Stimulated activated CD8-positive, alpha-beta memory T cell treated with anti-CD3 and anti-CD28 coated beads, Interleukin-12 subunit alpha, Interleukin-12 subunit beta, amount 100 ng/mL, for 24 hours (primary cell): ENCODE results near the gene GALNTL6.
"Not testable (repeated sequence)": the region's sequence is repeated elsewhere in the genome, so short reads cannot be mapped to it uniquely, and the experiment has no call there.

ENCODE experiments used
- DNase-seq: peaks from one replicate; pipeline ENCODE4 v3.0.0-alpha.2; 2020; ENCODE audit errors: extremely low read depth

GALNTL6 gene

DNA sequence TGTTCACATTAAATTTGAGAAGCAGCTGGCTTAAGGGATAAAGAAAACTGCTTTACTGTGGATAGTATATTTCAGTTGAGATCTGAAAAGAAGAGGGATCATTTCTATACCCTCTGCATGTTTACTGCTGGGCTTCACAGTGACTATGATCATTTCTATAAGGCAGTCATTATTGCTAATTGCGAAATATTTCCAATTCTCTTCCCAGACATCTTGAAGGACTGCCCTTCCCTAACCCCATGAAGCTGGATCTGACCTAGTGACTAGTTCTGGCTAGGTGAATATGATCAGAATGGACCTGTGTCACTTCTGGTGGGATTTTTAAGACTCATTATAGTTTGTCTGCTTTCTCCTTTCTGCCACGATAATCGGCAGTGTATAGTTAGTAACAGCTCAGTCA is 848.9 kb downstream of the GALNTL6 start:
- no peak for DNase-seq

DNA sequence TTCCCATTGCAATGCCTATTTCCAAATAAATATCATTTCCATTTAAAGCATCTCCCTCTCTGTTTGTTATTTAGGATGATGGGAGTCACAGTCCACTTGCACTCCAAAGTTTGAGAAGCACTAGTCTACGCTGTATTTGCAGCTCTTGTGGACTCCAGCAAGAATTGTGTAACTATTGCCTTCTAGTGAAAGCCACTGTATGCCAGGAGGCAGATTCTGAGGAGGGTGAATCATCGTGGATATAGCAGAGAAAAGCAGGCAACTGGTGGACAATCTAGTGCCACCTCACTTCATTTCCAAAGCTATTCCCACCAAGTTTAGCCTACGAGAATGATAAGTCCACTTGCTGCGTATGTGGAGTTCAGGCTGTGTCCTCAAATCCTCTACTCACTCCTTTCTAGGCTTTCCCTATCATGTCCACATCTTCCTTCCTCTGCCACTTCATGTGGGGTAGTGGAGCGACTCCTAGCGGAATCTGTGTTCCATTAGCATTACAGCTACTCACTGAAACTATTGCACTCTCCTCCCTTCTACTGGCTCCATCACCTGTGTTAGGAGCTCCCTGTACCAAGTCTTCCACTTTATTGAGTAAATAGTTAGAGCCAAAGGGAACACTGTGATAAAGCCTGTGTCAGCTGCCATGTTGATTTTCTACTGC is 853.6 kb downstream of the GALNTL6 start:
- DNase-seq = no peak

DNA sequence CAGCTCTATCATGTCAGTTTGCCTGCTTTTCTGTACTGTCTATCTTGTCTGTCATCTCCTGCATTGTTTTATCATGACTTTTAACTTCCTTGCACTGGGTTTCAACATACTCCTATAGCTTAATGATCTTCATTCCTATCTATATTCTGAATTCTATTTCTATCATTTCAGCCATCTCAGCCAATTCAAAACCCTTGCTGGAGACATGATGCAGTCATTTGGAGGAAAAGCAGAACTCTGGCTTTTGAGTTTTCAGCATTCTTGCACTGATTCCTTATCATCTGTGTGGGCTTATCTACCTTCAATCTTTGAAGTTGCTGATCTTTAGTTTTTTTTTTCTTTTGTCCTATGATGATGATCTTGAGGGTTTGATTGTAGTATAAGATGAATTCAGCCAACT is 861.6 kb downstream of the GALNTL6 start:
- no peak for DNase-seq

DNA sequence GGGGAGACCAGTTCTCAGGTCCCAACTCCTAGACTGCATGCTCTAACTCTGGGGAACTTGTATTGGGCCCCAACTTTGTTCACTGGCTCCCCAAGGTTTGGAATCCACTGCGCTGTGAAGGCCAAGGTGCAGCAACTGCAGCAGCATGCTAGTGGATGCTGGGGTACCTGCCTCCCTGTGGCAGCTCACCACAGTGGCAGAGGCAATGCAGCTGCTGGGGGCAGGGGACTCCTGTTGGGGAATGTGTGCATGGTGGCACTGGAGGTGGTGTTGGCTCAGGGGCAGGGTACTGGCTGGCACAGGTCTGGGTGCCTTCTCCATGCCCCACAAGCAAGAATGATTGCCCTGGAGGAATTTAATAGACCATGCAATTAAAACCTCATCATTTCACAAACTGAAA is 862.0 kb downstream of the GALNTL6 start:
- DNase-seq = no peak

DNA sequence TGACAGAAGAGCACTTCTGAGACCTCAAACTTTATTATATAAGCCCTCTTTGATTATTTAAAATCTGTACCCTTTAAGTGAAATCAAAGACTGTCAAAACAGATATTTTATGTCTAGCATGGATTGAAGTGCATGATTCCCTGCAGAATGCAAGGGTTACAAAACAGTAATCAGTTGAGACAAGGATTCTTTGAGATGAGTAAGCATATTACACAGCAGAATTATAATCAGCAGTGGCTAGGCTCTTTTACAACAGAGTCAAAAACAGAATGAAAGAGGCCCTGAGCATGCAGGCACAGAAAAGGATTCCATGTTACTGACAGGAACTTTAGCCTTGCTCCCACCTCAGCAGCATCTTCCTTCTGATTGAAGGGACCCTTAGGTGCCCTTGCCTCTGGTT is 867.5 kb downstream of the GALNTL6 start:
- no peak for DNase-seq

DNA sequence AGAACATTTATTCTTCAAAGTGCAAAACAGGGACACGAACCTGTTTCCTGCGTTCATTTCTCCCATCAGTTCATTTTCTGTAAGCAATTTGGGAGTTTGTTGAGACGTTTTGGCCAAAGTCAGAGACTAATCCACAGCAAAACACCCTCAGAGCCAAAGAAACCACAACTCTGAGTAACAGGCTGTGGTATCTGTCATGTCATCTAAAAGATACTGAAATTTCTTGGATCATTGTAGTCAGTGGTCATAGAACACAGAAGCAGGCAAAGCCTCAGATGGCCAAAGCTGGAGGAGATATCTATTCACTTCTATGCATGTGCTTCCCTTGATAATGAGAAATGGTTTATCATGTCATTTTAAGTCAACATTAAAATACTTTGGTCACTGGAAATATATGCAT is 869.8 kb downstream of the GALNTL6 start:
- no peak for DNase-seq

GRCh38 chr4:172686021-172686420 is 872.8 kb downstream of the GALNTL6 start:
- DNase-seq = no peak

DNA sequence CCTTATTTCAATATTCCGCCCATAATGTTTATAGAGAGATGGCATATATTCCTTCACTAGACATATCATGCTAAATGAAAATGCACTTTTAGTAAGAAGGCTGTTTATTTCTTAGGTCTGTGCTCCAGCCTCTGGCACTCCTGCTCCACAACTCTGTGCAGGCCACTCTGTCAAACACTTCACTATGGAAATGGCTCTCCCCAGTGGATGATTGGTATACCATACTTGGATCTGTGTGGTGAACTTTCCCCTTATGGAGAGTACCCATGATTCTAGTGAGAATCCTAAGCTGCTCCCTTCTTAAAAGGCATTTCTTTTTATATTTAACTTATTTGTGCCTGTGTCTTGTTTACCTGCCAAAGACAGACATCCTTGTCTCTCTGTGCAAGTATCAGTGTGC is 875.3 kb downstream of the GALNTL6 start:
- no peak for DNase-seq

GRCh38 chr4:172691552-172691951 is 878.3 kb downstream of the GALNTL6 start:
- no peak for DNase-seq

DNA sequence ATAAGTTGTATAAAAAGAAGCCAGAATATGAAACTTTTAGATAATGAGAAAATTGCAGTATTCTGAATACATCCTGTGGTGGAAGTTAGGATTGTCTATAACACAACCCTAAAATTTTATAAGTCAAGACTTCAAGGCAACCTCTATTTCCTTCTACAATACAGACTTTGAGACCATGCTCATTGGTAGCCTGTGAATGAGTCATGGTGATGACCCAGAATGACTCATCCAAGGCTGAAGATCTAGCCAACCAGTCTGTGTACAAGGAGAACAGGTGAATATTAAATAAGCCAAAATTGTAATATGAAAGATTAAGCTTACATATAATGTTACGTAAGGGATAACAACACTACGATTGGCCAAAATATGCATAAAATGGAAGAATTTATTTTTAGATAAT is 879.5 kb downstream of the GALNTL6 start:
- DNase-seq = no peak

GRCh38 chr4:172698256-172698655 is 885.1 kb downstream of the GALNTL6 start:
- no peak for DNase-seq

- no peak for DNase-seq
Measured at GRCh38 chr4:172705565-172705964, 892.4 kb downstream of the GALNTL6 start.

GRCh38 chr4:172706000-172706399 is 892.8 kb downstream of the GALNTL6 start:
- no peak for DNase-seq

- no peak for DNase-seq
Measured at GRCh38 chr4:172707622-172708021, 894.4 kb downstream of the GALNTL6 start.

GRCh38 chr4:172708184-172708583 is 895.0 kb downstream of the GALNTL6 start:
- DNase-seq = no peak

DNA sequence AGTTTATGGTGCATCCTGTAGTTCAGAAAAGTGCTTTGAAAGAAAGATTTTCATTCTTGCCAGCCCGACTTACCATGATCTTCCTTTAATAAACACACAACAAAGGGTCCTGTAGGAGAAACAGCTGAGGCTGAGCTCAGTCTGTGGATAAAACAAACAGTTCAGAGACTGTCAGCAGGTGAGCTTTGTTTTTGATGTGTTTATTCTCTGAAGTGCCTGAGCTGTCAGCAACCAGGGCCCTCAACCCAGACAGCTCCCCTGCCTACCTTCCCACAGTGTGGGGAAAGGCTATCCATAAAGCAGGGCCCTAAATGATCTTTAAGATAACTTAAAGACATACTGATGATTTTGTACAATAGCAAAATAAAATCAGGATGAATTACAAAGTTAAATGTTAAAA is 896.2 kb downstream of the GALNTL6 start:
- DNase-seq = no peak

DNA sequence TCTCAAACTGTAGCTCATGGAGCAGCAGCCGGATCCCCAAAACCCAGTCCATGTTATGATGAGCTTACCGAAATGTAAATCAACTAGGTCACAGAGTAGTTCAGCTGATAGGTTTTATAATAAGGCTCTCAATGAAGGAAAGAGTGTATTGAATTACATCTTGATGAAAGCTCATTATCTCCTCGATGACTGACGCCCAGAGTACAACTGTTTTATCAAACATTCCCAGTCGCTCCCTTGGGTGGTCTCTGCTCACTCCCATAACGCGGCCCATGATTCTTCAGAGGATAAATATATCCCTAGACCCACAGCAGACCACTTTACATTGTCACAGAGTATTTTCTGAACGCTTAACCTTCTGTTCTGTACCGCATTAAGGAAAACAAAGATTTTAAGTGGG is 903.1 kb downstream of the GALNTL6 start:
- DNase-seq = no peak

DNA sequence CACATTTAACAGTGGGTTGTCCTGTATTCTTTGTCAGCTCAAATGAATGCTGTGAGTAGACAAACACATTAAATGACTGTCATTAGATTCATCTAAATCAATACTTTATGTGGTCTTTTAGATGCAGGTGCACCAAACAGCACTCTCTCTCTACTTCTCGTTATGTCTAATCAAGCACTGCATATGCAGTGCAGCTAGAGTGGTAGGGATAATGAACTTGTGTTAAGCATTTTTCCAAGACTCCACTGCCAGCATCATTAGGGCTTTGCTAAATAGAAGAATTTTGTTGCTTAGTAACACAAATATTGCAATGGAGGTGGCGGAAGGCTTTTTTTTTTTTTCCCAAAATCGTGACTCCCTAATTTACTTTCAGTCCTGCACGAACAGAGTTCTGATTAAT is 908.5 kb downstream of the GALNTL6 start:
- no peak for DNase-seq

DNA sequence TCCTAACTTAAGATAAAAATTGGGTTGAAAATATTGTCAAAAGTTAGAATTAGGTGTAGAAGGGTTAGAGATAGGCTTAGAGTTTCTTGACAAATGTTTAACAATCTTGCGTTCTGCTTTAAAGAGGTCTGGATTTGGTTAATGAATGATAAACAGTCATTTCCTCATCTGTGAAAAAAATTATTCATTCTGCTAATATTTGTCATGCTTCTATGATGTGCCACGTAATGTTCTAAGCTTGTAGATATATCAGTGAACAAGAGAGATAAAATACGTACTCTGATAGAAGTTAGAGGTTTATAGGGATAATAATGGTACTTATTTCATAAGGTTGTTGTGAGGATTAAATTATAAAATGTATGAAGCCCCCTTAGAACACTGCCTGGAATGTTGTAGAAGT is 912.4 kb downstream of the GALNTL6 start:
- no peak for DNase-seq

- no peak for DNase-seq
Measured at GRCh38 chr4:172726001-172726423, 912.8 kb downstream of the GALNTL6 start.

DNA sequence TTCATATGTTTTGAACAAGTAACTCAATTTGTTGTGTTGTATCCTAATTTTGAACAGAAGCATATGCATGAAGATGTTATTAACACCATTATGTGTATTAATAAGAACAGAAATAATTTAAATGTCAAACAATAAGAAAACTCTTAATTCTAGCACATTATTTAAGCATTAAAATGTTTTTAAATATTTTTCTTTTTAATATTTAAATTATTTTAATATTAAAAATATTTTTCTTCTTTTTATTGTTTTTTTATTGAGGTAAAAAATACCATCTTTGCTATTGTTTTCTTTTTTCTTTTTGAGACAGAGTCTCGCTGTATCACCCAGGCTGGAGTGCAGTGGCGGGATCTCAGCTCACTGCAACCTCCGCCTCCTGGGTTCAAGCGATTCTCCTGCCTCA is 914.4 kb downstream of the GALNTL6 start:
- no peak for DNase-seq

DNA sequence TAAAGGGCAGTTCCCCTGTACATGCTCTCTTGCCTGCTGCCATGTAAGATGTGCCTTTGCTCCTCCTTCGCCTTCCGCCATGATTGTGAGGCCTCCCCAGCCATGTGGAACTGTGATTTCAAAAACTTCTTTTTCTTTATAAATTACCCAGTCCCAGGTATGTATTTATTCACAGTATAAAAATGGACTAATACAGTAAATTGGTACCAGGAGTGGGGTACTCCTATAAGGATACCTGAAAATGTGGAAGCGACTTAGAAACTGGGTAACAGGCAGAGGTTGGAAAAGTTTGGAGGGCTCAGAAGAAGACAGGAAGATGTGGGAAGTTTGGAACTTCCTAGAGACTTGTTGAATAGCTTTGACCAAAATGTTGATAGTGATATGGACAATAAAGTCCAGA is 920.4 kb downstream of the GALNTL6 start:
- not testable (repeated sequence) for DNase-seq

GRCh38 chr4:172734555-172734954 is 921.4 kb downstream of the GALNTL6 start:
- DNase-seq = no peak

DNA sequence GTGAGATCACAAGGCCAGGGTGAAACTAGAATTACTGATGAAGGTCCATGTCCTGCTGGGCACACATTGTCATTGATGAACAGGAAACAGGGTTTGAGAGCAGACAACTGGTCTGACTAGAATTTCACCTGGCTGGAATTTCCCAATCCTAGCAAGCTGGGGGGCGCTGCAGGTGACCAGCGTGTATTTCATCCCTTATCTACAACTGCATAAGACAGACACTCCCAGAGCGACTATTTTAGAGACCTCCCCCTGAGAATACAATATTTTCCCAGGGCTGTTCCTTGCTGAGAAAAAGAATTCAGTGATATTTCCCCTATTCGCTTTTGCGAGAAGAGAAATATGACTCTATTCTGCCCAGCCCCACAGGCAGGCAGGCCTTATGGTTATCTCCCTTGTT is 922.8 kb downstream of the GALNTL6 start:
- no peak for DNase-seq
